HEK293 (cell line): ENCODE results near the gene CSMD2.

ENCODE experiments used
- CTCF ChIP-seq: fragments of 450-650 bp; formaldehyde crosslinking; IDR thresholded peaks from 2 replicates; pipeline ENCODE4 v1.5.1; 2016; ENCODE audit warnings: missing biosample characterization, missing genetic modification characterization
- PRDM10 ChIP-seq: fragments of 450-650 bp; formaldehyde crosslinking; IDR thresholded peaks from 2 replicates; pipeline ENCODE4 v1.5.1; 2016; ENCODE audit warnings: missing biosample characterization, missing genetic modification characterization
- ZNF354C ChIP-seq: fragments of 450-650 bp; formaldehyde crosslinking; IDR thresholded peaks from 2 replicates; pipeline ENCODE4 v1.5.1; 2016; ENCODE audit warnings: missing biosample characterization, missing genetic modification characterization, low read depth, borderline replicate concordance
- ZNF529 ChIP-seq: fragments of 450-650 bp; formaldehyde crosslinking; IDR thresholded peaks from 2 replicates; pipeline ENCODE4 v1.5.1; 2017; ENCODE audit warnings: missing genetic modification characterization, missing biosample characterization; ENCODE audit not compliant: insufficient replicate concordance
- ZNF558 ChIP-seq: fragments of 450-650 bp; formaldehyde crosslinking; IDR thresholded peaks from 2 replicates; pipeline ENCODE4 v1.5.1; 2016; ENCODE audit warnings: missing biosample characterization, missing genetic modification characterization

- TF ChIP-seq ZNF354C (no peak), ZNF529 (no peak), ZNF558 (tag by site-specific recombination) (no peak), CTCF (no peak), PRDM10 (tag by site-specific recombination) (no peak)
Observed at GRCh38 chr1:33667386-33668282, 497.4 kb downstream of the CSMD2 start.
